Calu3 (cell line): ENCODE results near the gene L3MBTL3. TPM values are rescaled to one million over a fixed set of nuclear protein-coding genes. Genes with fewer than 3 reads are reported as not detected.

Experiments
- BruUV-seq: library from RNA; stranded (reverse); fragments of 400-500 nt; replicated peaks from 2 replicates; lab custom pipeline; 2021; lab: Mats Ljungman, UMichigan
- CTCF ChIA-PET: fragments of 300-600 bp; sonication (Branson Sonifier 250); formaldehyde crosslinking; loops from one replicate; lab custom pipeline; 2022; ENCODE audit warnings: antibody characterized with exemption; lab: Charles Lee
- DNase-seq: peaks from one replicate; pipeline ENCODE4 v3.0.0; 2022
- H3K27ac Mint-ChIP-seq: one replicate; pipeline ENCODE4 v1.8.0; 2022; ENCODE audit warnings: mixed read lengths; ENCODE audit not compliant: unreplicated experiment
- H3K27me3 Mint-ChIP-seq: one replicate; pipeline ENCODE4 v1.8.0; 2022; ENCODE audit warnings: mixed read lengths; ENCODE audit not compliant: unreplicated experiment
- H3K36me3 Mint-ChIP-seq: one replicate; pipeline ENCODE4 v1.8.0; 2022; ENCODE audit warnings: mild to moderate bottlenecking, moderate library complexity, mixed read lengths; ENCODE audit not compliant: insufficient read depth, unreplicated experiment
- H3K4me1 Mint-ChIP-seq: one replicate; pipeline ENCODE4 v1.8.0; 2022; ENCODE audit warnings: mild to moderate bottlenecking, low read depth, mixed read lengths; ENCODE audit not compliant: unreplicated experiment
- H3K4me3 Mint-ChIP-seq: one replicate; pipeline ENCODE4 v1.8.0; 2022; ENCODE audit warnings: mild to moderate bottlenecking, low read depth, moderate library complexity, mixed read lengths; ENCODE audit not compliant: unreplicated experiment
- H3K9me3 Mint-ChIP-seq: one replicate; pipeline ENCODE4 v1.8.0; 2022; ENCODE audit warnings: low read depth, mixed read lengths; ENCODE audit not compliant: unreplicated experiment
- intact Hi-C: fragments of 100-400 bp; cut with micrococcal nuclease; formaldehyde crosslinking; loops from one replicate; pipeline ENCODE4 v1.10.0; 2022; ENCODE audit not compliant: unreplicated experiment
- total RNA-seq: library from RNA; stranded (reverse); gene quantifications from 2 replicates; pipeline ENCODE4 v1.2.3, GENCODE V29; 2022
- TF ChIP-seq, protein P1 (sequence below): fragments of 200-600 bp; IDR thresholded peaks from one replicate; pipeline ENCODE4 v1.8.0; 2022; ENCODE audit warnings: antibody characterized with exemption; ENCODE audit not compliant: unreplicated experiment

The L3MBTL3 gene
- total RNA-seq, 1 experiment from 2014 or later, result 9.6 TPM

DNA sequence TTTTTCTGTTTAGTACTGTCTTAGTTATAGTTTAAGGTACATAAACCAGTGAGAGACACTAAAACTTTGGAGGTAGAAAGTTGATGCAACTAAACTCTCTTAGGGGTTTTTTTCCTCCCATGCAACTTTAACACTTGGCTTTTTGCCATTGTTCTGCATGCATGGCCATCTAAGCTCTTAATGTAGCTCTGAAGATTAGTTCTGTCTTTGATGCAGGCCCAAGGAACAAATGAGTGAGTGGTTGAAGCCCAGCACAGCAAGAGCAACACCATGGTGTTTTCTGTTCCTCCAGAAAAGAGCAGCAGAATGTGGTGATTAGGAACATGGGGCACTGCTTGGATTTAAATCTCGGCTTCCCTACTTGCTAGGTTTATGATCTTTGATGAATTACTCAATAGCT is 89.3 kb downstream of the L3MBTL3 start:
- Mint-ChIP-seq H3K27ac (no peak overlapping the region), H3K4me3 (no peak overlapping the region), H3K27me3 (no peaks in the 10 kb centered on the region), H3K9me3 (peaks cover 4% of the 10 kb centered on the region), H3K4me1 (no peaks in the 10 kb centered on the region), H3K36me3 (no peaks in the 10 kb centered on the region)
- intact Hi-C loops, result no loop called here
- TF ChIP-seq, protein P1, sequence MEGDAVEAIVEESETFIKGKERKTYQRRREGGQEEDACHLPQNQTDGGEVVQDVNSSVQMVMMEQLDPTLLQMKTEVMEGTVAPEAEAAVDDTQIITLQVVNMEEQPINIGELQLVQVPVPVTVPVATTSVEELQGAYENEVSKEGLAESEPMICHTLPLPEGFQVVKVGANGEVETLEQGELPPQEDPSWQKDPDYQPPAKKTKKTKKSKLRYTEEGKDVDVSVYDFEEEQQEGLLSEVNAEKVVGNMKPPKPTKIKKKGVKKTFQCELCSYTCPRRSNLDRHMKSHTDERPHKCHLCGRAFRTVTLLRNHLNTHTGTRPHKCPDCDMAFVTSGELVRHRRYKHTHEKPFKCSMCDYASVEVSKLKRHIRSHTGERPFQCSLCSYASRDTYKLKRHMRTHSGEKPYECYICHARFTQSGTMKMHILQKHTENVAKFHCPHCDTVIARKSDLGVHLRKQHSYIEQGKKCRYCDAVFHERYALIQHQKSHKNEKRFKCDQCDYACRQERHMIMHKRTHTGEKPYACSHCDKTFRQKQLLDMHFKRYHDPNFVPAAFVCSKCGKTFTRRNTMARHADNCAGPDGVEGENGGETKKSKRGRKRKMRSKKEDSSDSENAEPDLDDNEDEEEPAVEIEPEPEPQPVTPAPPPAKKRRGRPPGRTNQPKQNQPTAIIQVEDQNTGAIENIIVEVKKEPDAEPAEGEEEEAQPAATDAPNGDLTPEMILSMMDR, result no peak
- CTCF ChIA-PET, result no interaction called here
- BruUV-seq, result no TSS peak
- no peak for DNase-seq

DNA sequence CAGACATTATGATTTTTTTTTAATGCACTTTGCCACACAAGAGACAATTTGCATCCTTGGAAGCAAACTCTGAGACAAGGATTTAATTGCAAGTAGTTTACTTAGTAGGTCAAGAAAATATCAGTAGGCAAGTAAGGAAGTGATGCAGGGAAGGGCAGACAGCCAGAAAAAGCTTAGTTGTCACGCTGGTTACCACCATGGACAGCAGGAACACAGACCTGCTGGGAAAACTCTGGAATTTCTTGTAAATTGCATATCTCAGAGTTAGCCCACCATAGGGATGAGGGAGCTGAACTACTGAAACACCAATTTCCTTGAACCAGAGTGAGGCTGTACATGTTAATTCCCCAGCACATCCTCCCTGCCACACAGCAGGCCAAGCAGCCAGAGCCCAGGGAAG is 92.7 kb downstream of the L3MBTL3 start:
- TF ChIP-seq, protein P1, result no peak
- CTCF ChIA-PET, result no interaction called here
- Mint-ChIP-seq H3K27ac (no peak overlapping the region), H3K9me3 (peaks cover 4% of the 10 kb centered on the region), H3K4me1 (no peaks in the 10 kb centered on the region), H3K36me3 (no peaks in the 10 kb centered on the region), H3K27me3 (no peaks in the 10 kb centered on the region), H3K4me3 (no peak overlapping the region)
- intact Hi-C loops, result no loop called here
- BruUV-seq, result no TSS peak
- no peak for DNase-seq

DNA sequence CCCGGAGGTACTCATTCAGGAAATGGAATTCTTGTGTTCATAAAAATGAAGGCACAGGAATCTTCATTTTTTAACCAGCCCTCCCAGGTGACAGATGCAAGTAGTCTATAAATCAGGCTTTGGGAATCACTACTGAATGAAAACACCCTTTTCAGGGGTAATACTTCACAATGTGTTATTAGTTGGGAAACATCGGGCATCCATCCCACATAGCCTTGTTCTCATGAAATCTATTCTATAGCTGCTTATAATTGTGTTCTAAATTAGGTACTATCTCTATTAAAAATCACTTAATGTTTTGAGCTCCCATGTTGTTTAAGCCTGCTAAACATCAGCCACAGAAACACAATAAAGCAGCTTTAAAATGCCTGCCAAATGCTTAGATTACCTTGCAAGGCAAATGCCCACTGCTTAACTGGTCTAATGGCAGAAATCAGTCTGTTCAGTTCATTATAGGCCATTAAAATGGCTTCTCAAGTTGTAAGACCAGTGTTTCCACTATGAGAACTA is 94.9 kb downstream of the L3MBTL3 start:
- Mint-ChIP-seq H3K4me3 (no peak overlapping the region), H3K4me1 (no peaks in the 10 kb centered on the region), H3K36me3 (no peaks in the 10 kb centered on the region), H3K27ac (no peak overlapping the region), H3K27me3 (no peaks in the 10 kb centered on the region), H3K9me3 (peaks cover 4% of the 10 kb centered on the region)
- DNase-seq, result no peak
- BruUV-seq, result no TSS peak
- TF ChIP-seq, protein P1, result no peak
- CTCF ChIA-PET, result no interaction called here
- intact Hi-C loops, result no loop called here

DNA sequence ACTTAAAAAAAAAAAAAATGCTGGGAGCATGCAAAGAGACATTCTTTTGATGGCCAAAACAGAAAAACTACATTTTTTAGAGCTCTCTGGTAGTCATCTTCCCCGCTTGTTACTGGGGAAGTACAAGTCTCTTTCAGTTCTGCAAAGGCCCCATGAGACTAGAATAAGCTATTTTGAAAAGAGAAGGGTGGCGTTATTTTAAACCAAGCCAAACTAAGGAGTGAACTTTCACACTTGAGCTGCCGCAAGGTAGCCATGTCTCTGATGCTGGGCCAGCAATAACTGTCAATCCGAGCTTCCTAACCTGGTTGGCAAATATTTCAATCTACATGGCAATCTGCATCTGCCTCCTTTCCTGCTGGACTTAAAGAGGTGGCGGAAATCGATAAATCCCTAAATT is 96.7 kb downstream of the L3MBTL3 start:
- no peaks in the 10 kb centered on the region for H3K36me3 Mint-ChIP-seq
- BruUV-seq, result no TSS peak
- TF ChIP-seq, protein P1, result no peak
- no peaks in the 10 kb centered on the region for H3K9me3 Mint-ChIP-seq
- no peak for DNase-seq
- H3K27me3 Mint-ChIP-seq, result no peaks in the 10 kb centered on the region
- no peaks in the 10 kb centered on the region for H3K4me1 Mint-ChIP-seq
- CTCF ChIA-PET, result no interaction called here
- no peak overlapping the region for H3K27ac Mint-ChIP-seq
- intact Hi-C loops, result no loop called here
- no peak overlapping the region for H3K4me3 Mint-ChIP-seq
